HL-60 (cell line): ENCODE data around the gene TBCD.

Experiments
- DNase-seq, 2 experiments: peaks; one replicate each; pipeline ENCODE4 v3.0.0-alpha.2; 2010 to 2020; ENCODE audit warnings: low read depth in 1 of 2, low spot score in 1 of 2
- H3K27ac ChIP-seq: fragments of 250-450 bp; sonication (Bioruptor Pico); replicated peaks from 2 replicates; pipeline ENCODE4 v1.5.1; 2020; ENCODE audit warnings: mild to moderate bottlenecking, moderate library complexity
- H3K27me3 ChIP-seq: fragments of 250-450 bp; sonication (Bioruptor Pico); 2 replicates; pipeline ENCODE4 v1.5.1; 2021; ENCODE audit warnings: mild to moderate bottlenecking, moderate library complexity; ENCODE audit not compliant: insufficient read depth, poor library complexity, severe bottlenecking
- H3K4me3 ChIP-seq: replicated peaks from 2 replicates; pipeline ENCODE4 v1.5.1; 2011; ENCODE audit warnings: mild to moderate bottlenecking, control low read depth, low read length; ENCODE audit not compliant: insufficient read depth
- CTCF ChIP-seq: IDR thresholded peaks from one replicate; pipeline ENCODE4 v1.5.1; 2011; ENCODE audit warnings: low read length, control low read depth, inconsistent platforms; ENCODE audit not compliant: insufficient read depth
- GABPA ChIP-seq: IDR thresholded peaks from 2 replicates; pipeline ENCODE4 v1.6.1; 2012; ENCODE audit warnings: low read depth
- POLR2AphosphoS5 ChIP-seq: IDR thresholded peaks from 2 replicates; pipeline ENCODE4 v1.6.1; 2012; ENCODE audit warnings: low read depth
- REST ChIP-seq: IDR thresholded peaks from 2 replicates; pipeline ENCODE4 v1.6.1; 2012; ENCODE audit warnings: low read depth; ENCODE audit not compliant: insufficient replicate concordance
- SPI1 ChIP-seq: IDR thresholded peaks from 2 replicates; pipeline ENCODE4 v1.6.1; 2012; ENCODE audit warnings: low read depth, mild to moderate bottlenecking, borderline replicate concordance

TBCD gene

GRCh38 chr17:82865774-82866395, 114.0 kb downstream of the TBCD start:
- Histone ChIP-seq H3K27me3 (no peaks in the 10 kb centered on the region), H3K4me3 (no peak overlapping the region), H3K27ac (no peak overlapping the region)
- TF ChIP-seq REST: no peak
- no peak for TF ChIP-seq SPI1
- no peak for TF ChIP-seq CTCF
- no peak for TF ChIP-seq GABPA
- no peak for TF ChIP-seq POLR2AphosphoS5
- DNase-seq: no peak

DNA sequence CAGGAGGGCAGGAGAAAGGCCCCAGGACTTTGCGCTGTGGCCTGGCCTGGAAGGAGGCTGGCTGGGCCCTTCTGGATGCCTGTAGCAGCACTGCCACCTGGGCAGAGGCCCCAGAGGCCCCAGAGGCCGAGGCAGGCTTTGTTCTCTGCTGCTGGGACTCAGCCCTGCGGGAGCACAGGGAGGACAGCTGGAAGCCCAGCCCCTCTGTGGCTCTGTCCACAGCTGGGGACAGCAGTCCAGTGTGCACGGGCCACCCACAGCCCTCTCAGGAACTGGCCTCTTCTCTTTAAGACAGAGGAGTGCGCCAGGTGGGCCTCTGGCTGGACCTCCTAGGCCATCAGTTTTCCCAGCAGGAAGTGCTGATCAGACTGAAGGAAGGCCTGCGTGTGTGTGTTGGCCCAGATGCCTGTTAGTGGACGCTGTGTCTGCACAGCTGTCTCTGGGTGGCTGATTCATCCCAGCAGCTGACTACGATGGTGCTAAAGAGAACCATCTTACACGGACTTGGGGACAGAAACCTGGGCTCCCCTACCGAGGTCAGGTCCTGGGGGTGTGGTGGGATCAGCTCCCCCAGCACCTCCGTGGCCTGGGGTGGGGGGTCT, 114.8 kb downstream of the TBCD start:
- no peak for DNase-seq
- Histone ChIP-seq H3K27me3 (no peaks in the 10 kb centered on the region), H3K4me3 (no peak overlapping the region), H3K27ac (no peak overlapping the region)
- TF ChIP-seq POLR2AphosphoS5 (no peak), GABPA (no peak)

GRCh38 chr17:82867763-82868325, 116.0 kb downstream of the TBCD start:
- TF ChIP-seq CTCF (no peak), REST (no peak), GABPA (no peak), POLR2AphosphoS5 (no peak), SPI1 (no peak)
- no peak for DNase-seq
- Histone ChIP-seq H3K4me3 (no peak overlapping the region), H3K27me3 (no peaks in the 10 kb centered on the region), H3K27ac (no peak overlapping the region)

GRCh38 chr17:82868715-82869131, 116.9 kb downstream of the TBCD start:
- H3K27ac ChIP-seq: no peak overlapping the region
- no peak overlapping the region for H3K4me3 ChIP-seq

More at GRCh38 chr17:82868715-82869131, 116.9 kb downstream of the TBCD start:
- DNase-seq: no peak
- no peaks in the 10 kb centered on the region for H3K27me3 ChIP-seq
- TF ChIP-seq SPI1 (no peak), POLR2AphosphoS5 (no peak), GABPA (no peak), CTCF (no peak), REST (no peak)
